Upper lobe of left lung (tissue), 4 donors: ENCODE results near the gene NXPE4.

Experiments used
- CTCF ChIP-seq, 6 experiments: fragments of 450-650 bp in 4 of 6; fragments of 200-600 bp in 2 of 6; sonication (generic) in 2 of 6; IDR thresholded peaks; one replicate each; pipeline ENCODE4 v1.5.1; 2016 to 2019; ENCODE audit warnings: antibody characterized with exemption in 6 of 6
- EP300 ChIP-seq, 4 donors: sonication (generic); formaldehyde crosslinking; IDR thresholded peaks; one replicate each; pipeline ENCODE4 v1.5.1; 2017; ENCODE audit warnings: antibody characterized with exemption in 4 of 4, control low read depth in 2 of 4
- POLR2A ChIP-seq, 4 donors: fragments of 450-650 bp; IDR thresholded peaks; one replicate each; pipeline ENCODE4 v1.5.1; 2016 to 2017; ENCODE audit warnings: antibody characterized with exemption in 4 of 4, mild to moderate bottlenecking in 2 of 4
- POLR2AphosphoS5 ChIP-seq, 2 donors: sonication (generic); formaldehyde crosslinking; IDR thresholded peaks; one replicate each; pipeline ENCODE4 v1.5.1; 2017; ENCODE audit warnings: antibody characterized with exemption in 2 of 2

DNA sequence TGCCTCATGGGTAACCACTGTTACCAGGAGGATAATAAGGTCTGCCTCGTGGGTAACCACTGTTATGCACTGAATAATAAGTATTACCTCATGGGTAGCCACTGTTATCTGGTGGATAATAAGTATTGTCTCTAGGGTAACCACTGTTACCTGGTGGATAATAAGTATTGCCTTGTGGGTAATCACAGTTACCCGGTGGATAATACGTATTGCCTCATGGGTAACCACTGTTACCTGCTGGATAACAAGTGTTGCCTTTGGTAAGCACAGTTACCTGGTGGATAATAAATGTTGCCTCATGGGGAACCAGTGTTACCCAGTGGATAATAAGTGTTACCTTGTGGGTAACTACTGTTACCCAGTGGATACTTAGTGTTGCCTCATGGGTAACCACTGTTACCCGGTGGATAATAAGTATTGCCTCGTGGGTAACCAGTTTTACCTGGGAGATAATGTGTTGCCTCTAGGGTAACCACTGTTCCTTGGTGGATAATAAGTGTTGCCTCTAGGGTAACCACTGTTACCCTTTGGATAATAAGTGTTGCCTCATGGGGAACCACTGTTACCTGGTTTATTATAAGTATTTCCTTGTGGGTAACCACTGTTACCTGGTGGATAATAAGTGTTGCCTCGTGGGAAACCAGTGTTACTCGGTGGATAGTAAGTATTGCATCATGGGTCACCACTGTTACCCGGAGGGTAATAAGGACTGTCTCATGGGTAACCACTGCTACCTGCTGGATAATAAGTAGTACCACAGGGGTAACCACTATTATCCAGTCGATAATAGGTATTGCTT is 10.6 kb upstream of the NXPE4 start:
- TF ChIP-seq CTCF (IDR thresholded peaks at IDR 0.05) (peak in 2 of 6 experiments; percentile 12 to 26), EP300 (IDR thresholded peaks at IDR 0.05) (no peak), POLR2AphosphoS5 (IDR thresholded peaks at IDR 0.05) (no peak), POLR2A (IDR thresholded peaks at IDR 0.05) (no peak)
